GM06990 (cell line): ENCODE measurements around the gene KLHL8.

Experiments used
- DNase-seq: peaks from one replicate; pipeline ENCODE4 v3.0.0-alpha.2; 2011; ENCODE audit not compliant: insufficient read length; ENCODE audit errors: extremely low read depth
- H3K27me3 ChIP-seq: replicated peaks from 2 replicates; pipeline ENCODE4 v1.6.0; 2011; ENCODE audit warnings: low read length; ENCODE audit not compliant: control insufficient read depth, insufficient read depth
- H3K36me3 ChIP-seq: 2 replicates; pipeline ENCODE4 v1.5.1; 2011; ENCODE audit warnings: low read length; ENCODE audit not compliant: control insufficient read depth, insufficient read depth
- H3K4me3 ChIP-seq: replicated peaks from 2 replicates; pipeline ENCODE4 v1.5.1; 2011; ENCODE audit warnings: low read depth, mild to moderate bottlenecking, control low read depth, low read length
- CTCF ChIP-seq: IDR thresholded peaks from 2 replicates; pipeline ENCODE4 v1.5.1; 2011; ENCODE audit warnings: low read length, control low read depth, mild to moderate bottlenecking, inconsistent platforms; ENCODE audit not compliant: insufficient read depth, poor library complexity, severe bottlenecking

Gene KLHL8

DNA sequence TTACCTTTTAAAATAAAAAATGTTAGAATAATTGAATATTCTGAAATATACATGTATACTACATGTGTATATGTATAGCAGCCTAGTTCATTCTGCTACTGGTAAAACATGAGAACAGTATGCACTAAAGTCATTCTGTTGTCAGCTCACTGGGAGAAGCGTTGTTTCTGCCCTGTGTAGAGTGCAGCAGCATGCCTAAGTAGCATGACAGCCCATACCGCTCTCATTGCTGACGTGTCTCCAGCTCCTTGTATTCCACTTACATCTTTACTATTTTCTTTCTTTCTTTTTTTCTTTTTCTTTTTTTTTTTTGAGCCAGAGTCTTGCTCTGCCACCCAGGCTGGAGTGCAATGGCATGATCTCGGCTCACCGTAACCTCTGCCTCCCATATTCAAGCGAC lies 90.7 kb downstream of the KLHL8 start:
- Histone ChIP-seq H3K4me3 (no peak overlapping the region), H3K27me3 (no peaks in the 10 kb centered on the region), H3K36me3 (peaks cover 18% of the 10 kb centered on the region)
- TF ChIP-seq CTCF = no peak
- DNase-seq = no peak

DNA sequence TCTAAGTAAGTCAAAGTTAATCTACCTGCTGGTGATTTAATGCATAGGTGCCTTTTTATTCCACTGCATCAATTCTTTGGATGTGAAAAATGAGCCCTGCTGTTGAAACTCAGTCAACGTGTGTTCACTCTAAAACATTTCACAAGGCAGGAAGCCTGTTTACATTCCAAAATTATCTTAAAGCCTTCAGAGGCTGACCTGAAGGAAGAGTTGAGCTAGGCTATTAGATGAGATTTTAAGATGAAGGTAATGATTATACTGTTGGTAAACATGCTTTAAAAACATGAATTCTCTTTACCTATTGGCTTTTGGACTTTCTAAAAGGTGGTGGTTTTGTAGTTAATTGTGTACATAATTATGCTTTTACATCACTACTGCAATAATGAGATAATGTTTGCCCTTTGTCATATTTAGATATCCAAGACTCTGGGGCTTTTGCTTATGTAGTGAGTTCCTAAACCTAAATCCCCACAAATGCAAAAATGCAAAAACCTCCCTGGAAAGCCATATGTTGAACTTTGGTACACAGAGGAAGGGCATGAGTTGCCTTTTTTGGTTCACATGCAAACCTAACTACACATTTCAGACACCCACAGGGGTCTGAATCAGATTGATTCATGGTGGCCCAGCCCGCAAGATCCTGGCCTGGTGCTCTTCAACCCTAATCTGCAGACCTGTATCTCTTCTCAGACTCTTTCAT lies 92.3 kb downstream of the KLHL8 start:
- TF ChIP-seq CTCF = no peak
- Histone ChIP-seq H3K36me3 (peaks cover 18% of the 10 kb centered on the region), H3K27me3 (no peaks in the 10 kb centered on the region), H3K4me3 (no peak overlapping the region)
- DNase-seq = no peak

DNA sequence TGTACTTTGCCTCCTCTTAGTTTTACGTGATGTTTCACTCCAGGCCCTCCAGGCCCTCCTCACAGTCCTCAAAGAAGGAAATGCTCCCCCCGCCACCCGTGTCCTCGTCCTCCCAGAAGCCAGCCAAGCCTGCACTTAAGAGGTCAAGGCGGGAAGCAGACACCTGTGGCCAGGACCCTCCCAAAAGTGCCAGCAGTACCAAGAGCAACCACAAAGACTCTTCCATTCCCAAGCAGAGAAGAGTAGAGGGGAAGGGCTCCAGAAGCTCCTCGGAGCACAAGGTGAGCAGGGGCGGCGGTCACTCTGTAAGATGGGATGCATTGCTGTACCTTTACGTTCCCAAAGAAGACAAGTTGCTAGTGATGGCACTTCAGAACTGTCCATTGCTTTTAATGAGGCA lies 94.4 kb downstream of the KLHL8 start:
- TF ChIP-seq CTCF = no peak
- H3K27me3 ChIP-seq = no peaks in the 10 kb centered on the region
- DNase-seq = no peak
- H3K4me3 ChIP-seq = no peak overlapping the region
- peaks cover 11% of the 10 kb centered on the region for H3K36me3 ChIP-seq

DNA sequence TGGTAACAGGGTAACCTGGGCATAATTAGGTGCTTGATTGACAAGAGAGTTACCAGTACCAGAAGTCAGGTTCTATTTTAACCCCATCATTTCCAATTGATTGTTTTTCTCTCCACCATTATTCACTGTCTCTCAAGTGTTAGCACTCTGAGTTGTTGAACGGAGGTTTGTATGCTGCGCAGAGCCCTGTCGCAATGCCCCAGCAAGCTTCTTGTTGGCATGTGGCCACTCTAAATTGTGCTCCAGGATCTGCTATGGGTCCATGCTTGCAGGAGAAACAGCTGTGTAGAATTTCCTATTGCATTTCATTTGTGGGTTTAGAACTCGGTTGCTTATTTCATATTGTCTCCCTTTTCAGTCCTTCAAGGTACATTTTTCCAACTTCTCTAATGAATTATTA lies 98.2 kb downstream of the KLHL8 start:
- Histone ChIP-seq H3K36me3 (peaks cover 7% of the 10 kb centered on the region), H3K4me3 (no peak overlapping the region), H3K27me3 (no peaks in the 10 kb centered on the region)
- no peak for DNase-seq
- no peak for TF ChIP-seq CTCF

GRCh38 chr4:87121341-87122065 lies 98.9 kb downstream of the KLHL8 start:
- H3K27me3 ChIP-seq = no peaks in the 10 kb centered on the region
- DNase-seq = no peak
- peaks cover 14% of the 10 kb centered on the region for H3K36me3 ChIP-seq
- no peak for TF ChIP-seq CTCF
- no peak overlapping the region for H3K4me3 ChIP-seq
